Gastrocnemius medialis (tissue), 4 donors: ENCODE results near the gene CSF3. TPM values are rescaled to one million over a fixed set of nuclear protein-coding genes. Genes with fewer than 3 reads are reported as not detected.
A peak's percentile ranks its signal among the peaks of the same experiment; 100 is the strongest.

Experiments used
- ATAC-seq, 2 donors: fragments of 150-250 bp; one replicate each; pipeline ENCODE4 v1.9.1; 2016
- DNase-seq, 2 donors: peaks; one replicate each; pipeline ENCODE4 v3.0.0-alpha.2; 2019
- H3K27ac ChIP-seq, 4 donors: fragments of 200-600 bp; sonication (generic); 1 replicate in 1 of 4; 2 replicates in 3 of 4; pipeline ENCODE4 v1.5.1; 2016 to 2018; ENCODE audit warnings: mild to moderate bottlenecking in 2 of 4, moderate library complexity in 1 of 4
- H3K27me3 ChIP-seq, 3 donors: fragments of 200-600 bp; sonication (generic) in 2 of 3; 1 replicate in 1 of 3; 2 replicates in 2 of 3; pipeline versions ENCODE4 v1.5.1 to v1.6.0; 2016 to 2019; ENCODE audit warnings: mild to moderate bottlenecking in 1 of 3, moderate library complexity in 1 of 3
- H3K36me3 ChIP-seq, 2 donors: fragments of 200-600 bp; sonication (generic) in 1 of 2; one replicate each; pipeline ENCODE4 v1.5.1; 2017 to 2018
- H3K4me1 ChIP-seq, 2 donors: fragments of 200-600 bp; sonication (generic) in 1 of 2; one replicate each; pipeline ENCODE4 v1.5.1; 2016 to 2017; ENCODE audit warnings: mild to moderate bottlenecking in 2 of 2
- H3K4me3 ChIP-seq, 4 donors: fragments of 200-600 bp; sonication (generic) in 3 of 4; 1 replicate in 1 of 4; 2 replicates in 3 of 4; pipeline ENCODE4 v1.5.1; 2016 to 2019; ENCODE audit warnings: mild to moderate bottlenecking in 2 of 4
- H3K9me3 ChIP-seq, 3 donors: fragments of 200-600 bp; sonication (generic) in 2 of 3; 1 replicate in 1 of 3; 2 replicates in 2 of 3; pipeline ENCODE4 v1.5.1; 2016 to 2019
- CTCF ChIP-seq, 5 experiments: fragments of 450-650 bp in 3 of 5; fragments of 200-600 bp in 2 of 5; sonication (generic) in 2 of 5; IDR thresholded peaks in 4 of 5; conservative IDR thresholded peaks in 1 of 5; 1 replicate in 4 of 5; 2 replicates in 1 of 5; pipeline ENCODE4 v1.5.1; 2016 to 2019; ENCODE audit warnings: antibody characterized with exemption in 5 of 5, mild to moderate bottlenecking in 3 of 5, moderate library complexity in 3 of 5
- POLR2A ChIP-seq, 2 donors: fragments of 450-650 bp; IDR thresholded peaks; one replicate each; pipeline ENCODE4 v1.6.1; 2017; ENCODE audit warnings: antibody characterized with exemption in 2 of 2, mild to moderate bottlenecking in 2 of 2, moderate library complexity in 2 of 2
- in situ Hi-C, 4 donors: fragments of 200-750 bp; cut with MboI; loops; one replicate each; pipeline versions ENCODE4 v1.15.0 to v1.8.0; 2017; ENCODE audit warnings: low sequenced_read_pairs in 4 of 4
- intact Hi-C: fragments of 100-400 bp; cut with DNase I; formaldehyde crosslinking; loops from one replicate; pipeline ENCODE4 v1.15.1; 2023; ENCODE audit warnings: low total_unique reads
- total RNA-seq, 4 donors: library from RNA; depleted of rRNA; stranded (reverse); fragments of >200 nt; gene quantifications; one replicate each; pipeline versions ENCODE4 v1.1.0 to v1.2.3, GENCODE V29; 2016

CSF3 gene
- total RNA-seq, 4 donors from 2014 or later: 11.4 to 20.6 (median 16.3) TPM

- in situ Hi-C loops: no loop called here
- intact Hi-C loops: no loop called here
- Histone ChIP-seq H3K4me3 (no peak overlapping the region), H3K36me3 (peaks cover 0 to 76% of the 10 kb centered on the region in 2 donors), H3K4me1 (no peaks in the 10 kb centered on the region), H3K27me3 (no peaks in the 10 kb centered on the region), H3K27ac (peak overlapping the region in 1 of 4 donors; percentile 18), H3K9me3 (no peaks in the 10 kb centered on the region)
- TF ChIP-seq POLR2A (IDR thresholded peaks at IDR 0.05) (no peak), CTCF (IDR thresholded peaks at IDR 0.05 in 4 of 5, conservative IDR thresholded peaks at IDR 0.05 in 1 of 5) (no peak)
- DNase-seq (no peak), ATAC-seq (peak in 1 of 2 donors; percentile 32)
Measured at GRCh38 chr17:39995438-39995837, 19.8 kb upstream of the CSF3 start.

DNA sequence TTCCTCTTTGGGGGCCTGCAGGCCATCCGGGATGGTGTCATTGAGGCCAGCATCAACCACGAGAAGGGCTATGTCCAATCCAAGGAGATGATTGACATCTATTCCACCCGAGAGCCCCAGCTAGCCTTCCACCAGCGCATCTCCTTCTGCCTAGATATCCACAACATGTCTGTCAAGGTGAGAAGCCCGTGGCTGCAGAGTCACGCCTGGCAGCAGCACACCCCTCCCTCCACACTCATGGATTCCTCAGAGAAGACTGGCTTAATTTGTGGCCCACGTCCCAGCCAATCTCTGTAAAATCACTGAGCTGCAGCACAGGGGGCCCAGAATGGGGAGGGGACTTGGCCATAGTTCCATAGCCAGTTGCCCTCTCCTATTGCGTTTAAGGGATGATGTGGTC, 19.1 kb upstream of the CSF3 start:
- in situ Hi-C loops: no loop called here
- TF ChIP-seq POLR2A (IDR thresholded peaks at IDR 0.05) (no peak), CTCF (IDR thresholded peaks at IDR 0.05 in 4 of 5, conservative IDR thresholded peaks at IDR 0.05 in 1 of 5) (no peak)
- H3K27ac ChIP-seq: peak overlapping the region in 1 of 4 donors; percentile 15

DNA sequence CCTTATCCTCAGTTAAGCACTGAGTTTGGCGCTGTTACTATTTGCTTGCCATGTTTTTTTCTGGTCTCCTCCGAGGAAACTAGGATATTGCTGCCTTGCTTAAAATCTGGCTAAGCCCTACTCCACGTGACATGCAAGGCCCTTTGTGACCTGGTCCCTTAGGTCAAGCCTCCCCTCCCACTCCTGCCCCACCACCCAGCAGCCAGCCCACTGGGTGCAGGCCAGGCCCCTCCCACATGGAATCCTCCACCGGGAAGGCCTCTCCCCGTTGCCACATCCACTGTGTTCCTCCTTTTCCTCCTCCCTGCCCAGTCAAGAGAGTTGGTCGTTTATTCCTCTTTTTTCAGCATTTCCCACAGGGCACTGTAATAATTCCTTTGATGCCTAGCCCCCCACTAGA, 18.4 kb upstream of the CSF3 start:
- H3K4me3 ChIP-seq: no peak overlapping the region
- in situ Hi-C loops (no loop called here), intact Hi-C loops (no loop called here)
- no peaks in the 10 kb centered on the region for H3K9me3 ChIP-seq
- H3K4me1 ChIP-seq: no peaks in the 10 kb centered on the region
- ATAC-seq (no peak), DNase-seq (peak; percentile 22 to 57)
- H3K27ac ChIP-seq: peak overlapping the region in 1 of 4 donors; percentile 15
- peaks cover 0 to 62% of the 10 kb centered on the region in 2 donors for H3K36me3 ChIP-seq
- H3K27me3 ChIP-seq: no peaks in the 10 kb centered on the region
- TF ChIP-seq POLR2A (IDR thresholded peaks at IDR 0.05): no peak
- TF ChIP-seq CTCF (IDR thresholded peaks at IDR 0.05 in 4 of 5, conservative IDR thresholded peaks at IDR 0.05 in 1 of 5): no peak

More for the DNA sequence above, 19.1 kb upstream of the CSF3 start:
- H3K4me1 ChIP-seq: no peaks in the 10 kb centered on the region
- no peak overlapping the region for H3K4me3 ChIP-seq
- intact Hi-C loops: no loop called here
- no peak for DNase-seq
- no peaks in the 10 kb centered on the region for H3K9me3 ChIP-seq
- H3K36me3 ChIP-seq: peaks cover 0 to 69% of the 10 kb centered on the region in 2 donors
- no peaks in the 10 kb centered on the region for H3K27me3 ChIP-seq
- ATAC-seq: no peak

GRCh38 chr17:39997543-39997942, 17.7 kb upstream of the CSF3 start:
- Histone ChIP-seq H3K4me3 (no peak overlapping the region), H3K9me3 (no peaks in the 10 kb centered on the region), H3K27me3 (no peaks in the 10 kb centered on the region), H3K36me3 (peaks cover 0 to 55% of the 10 kb centered on the region in 2 donors), H3K4me1 (no peaks in the 10 kb centered on the region), H3K27ac (no peak overlapping the region)
- ATAC-seq: no peak
- in situ Hi-C loops: no loop called here
- no peak for DNase-seq
- TF ChIP-seq CTCF (IDR thresholded peaks at IDR 0.05 in 4 of 5, conservative IDR thresholded peaks at IDR 0.05 in 1 of 5): no peak
- no peak for TF ChIP-seq POLR2A (IDR thresholded peaks at IDR 0.05)
- intact Hi-C loops: no loop called here

DNA sequence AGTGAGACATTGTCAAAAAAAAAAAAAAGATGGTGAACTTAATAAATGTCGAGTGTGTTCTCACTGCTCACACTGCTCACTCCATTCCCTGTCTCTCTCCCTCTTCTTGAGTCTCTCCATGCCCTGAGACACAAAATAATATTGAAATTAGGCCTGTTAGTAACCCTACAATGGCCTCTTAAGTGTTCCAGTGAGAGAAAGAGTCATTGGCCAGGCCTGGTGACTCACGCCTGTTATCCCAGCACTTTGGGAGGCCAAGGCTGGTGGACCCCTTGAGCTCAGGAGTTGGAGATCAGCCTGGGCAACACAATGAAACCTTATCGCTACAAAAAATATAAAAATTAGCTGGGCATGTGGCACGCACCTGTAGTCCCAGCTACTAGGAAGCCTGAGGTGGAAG, 16.2 kb upstream of the CSF3 start:
- H3K27me3 ChIP-seq: no peaks in the 10 kb centered on the region
- peaks cover 0 to 40% of the 10 kb centered on the region in 2 donors for H3K36me3 ChIP-seq
- no peaks in the 10 kb centered on the region for H3K9me3 ChIP-seq
- H3K27ac ChIP-seq: no peak overlapping the region
- TF ChIP-seq POLR2A (IDR thresholded peaks at IDR 0.05): no peak
- no peak for TF ChIP-seq CTCF (IDR thresholded peaks at IDR 0.05 in 4 of 5, conservative IDR thresholded peaks at IDR 0.05 in 1 of 5)
- H3K4me3 ChIP-seq: no peak overlapping the region
- ATAC-seq: no peak
- intact Hi-C loops: no loop called here
- no peaks in the 10 kb centered on the region for H3K4me1 ChIP-seq
- in situ Hi-C loops: no loop called here
- no peak for DNase-seq
